ENCODE data around the gene C18orf63. TPM values are rescaled to one million over a fixed set of nuclear protein-coding genes. Genes with fewer than 3 reads are reported as not detected.

The C18orf63 gene
- total RNA-seq, 1 experiment from 2014 or later: not detected

GRCh38 chr18:74336656-74337055 is 21.0 kb downstream of the C18orf63 start:
- in situ Hi-C loops (cut with HindIII; ENCODE audit: low pct_unique_long_range_greater_than_20kb, low sequenced_read_pairs) (loop anchor here (25.0 kb wide), 1 partner anchor 149 kb away; no protein-coding TSS in a partner anchor), intact Hi-C loops (cut with micrococcal nuclease; ENCODE audit: unreplicated experiment) (no loop called here)
- Histone ChIP-seq H3K4me3 (ENCODE audit: low read depth in 2 of 2, low read length in 2 of 2) (no peak overlapping the region), H3K27me3 (ENCODE audit: control insufficient read depth, insufficient read depth, low read length) (peaks cover 11% of the 10 kb centered on the region; the same call in 1 of the 2 replicates), H3K36me3 (ENCODE audit: control insufficient read depth, insufficient read depth, low read length) (no peaks in the 10 kb centered on the region), H3K27ac (ENCODE audit: low read length) (no peak overlapping the region), H3K9me3 (ENCODE audit: control insufficient read depth, insufficient read depth, low read depth, low read length) (no peaks in the 10 kb centered on the region), H3K4me1 (ENCODE audit: control insufficient read depth, insufficient read depth, low read length) (no peaks in the 10 kb centered on the region)
- no peak for ATAC-seq
- POLR2A ChIA-PET: no interaction called here
- CTCF ChIA-PET: no interaction called here
- DNase-seq (ENCODE audit: low read depth, low spot score): no peak
- BruUV-seq (replicated peaks): no TSS peak
- TF ChIP-seq POLR2AphosphoS5 (IDR thresholded peaks at IDR 0.05; ENCODE audit: low read depth, low read length): no peak
- TF ChIP-seq REST (IDR thresholded peaks at IDR 0.05; ENCODE audit: insufficient read depth in 1 of 2, low read depth in 2 of 2, low read length in 1 of 2): no peak
- no peak for TF ChIP-seq SIN3A (IDR thresholded peaks at IDR 0.05; ENCODE audit: borderline replicate concordance, insufficient read depth, low read depth, low read length)
- no peak for TF ChIP-seq TCF7L2 (IDR thresholded peaks at IDR 0.05; ENCODE audit: low read depth, low read length)
- TF ChIP-seq, protein P1, sequence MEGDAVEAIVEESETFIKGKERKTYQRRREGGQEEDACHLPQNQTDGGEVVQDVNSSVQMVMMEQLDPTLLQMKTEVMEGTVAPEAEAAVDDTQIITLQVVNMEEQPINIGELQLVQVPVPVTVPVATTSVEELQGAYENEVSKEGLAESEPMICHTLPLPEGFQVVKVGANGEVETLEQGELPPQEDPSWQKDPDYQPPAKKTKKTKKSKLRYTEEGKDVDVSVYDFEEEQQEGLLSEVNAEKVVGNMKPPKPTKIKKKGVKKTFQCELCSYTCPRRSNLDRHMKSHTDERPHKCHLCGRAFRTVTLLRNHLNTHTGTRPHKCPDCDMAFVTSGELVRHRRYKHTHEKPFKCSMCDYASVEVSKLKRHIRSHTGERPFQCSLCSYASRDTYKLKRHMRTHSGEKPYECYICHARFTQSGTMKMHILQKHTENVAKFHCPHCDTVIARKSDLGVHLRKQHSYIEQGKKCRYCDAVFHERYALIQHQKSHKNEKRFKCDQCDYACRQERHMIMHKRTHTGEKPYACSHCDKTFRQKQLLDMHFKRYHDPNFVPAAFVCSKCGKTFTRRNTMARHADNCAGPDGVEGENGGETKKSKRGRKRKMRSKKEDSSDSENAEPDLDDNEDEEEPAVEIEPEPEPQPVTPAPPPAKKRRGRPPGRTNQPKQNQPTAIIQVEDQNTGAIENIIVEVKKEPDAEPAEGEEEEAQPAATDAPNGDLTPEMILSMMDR (IDR thresholded peaks at IDR 0.05): no peak

DNA sequence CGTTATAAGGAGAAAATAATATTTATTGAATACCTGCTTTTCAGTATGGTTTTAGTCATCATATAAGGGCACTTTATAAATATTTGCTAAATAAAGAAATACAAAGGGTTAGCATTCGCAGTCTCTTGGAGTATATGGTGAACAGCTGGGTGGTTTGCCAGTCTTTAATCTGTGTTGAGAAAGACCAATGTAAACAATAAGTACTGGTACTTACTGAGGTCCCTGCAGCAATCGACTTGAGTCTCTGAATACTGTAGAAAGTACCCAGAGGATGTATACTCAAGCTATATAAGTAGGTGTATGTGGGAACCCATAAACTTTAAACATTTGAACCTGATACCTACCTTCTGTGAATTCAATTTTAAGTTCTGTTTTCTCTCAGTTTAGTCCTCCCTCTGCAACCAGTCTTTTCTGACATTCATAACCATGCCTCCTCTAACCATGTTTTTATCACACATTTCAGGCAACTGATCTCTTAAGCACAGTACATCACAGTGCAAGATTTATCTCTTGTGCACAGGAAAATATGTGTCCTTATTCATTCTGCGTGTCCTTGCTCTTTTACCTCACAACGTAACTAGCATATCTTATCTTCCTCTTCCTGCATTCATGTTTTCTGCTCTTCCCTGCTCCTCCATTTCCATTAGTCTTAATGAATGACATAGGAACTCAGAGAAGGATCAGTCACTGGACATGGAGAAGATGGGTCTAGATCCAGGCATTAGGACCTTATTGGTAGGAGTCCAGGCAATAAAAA is 21.7 kb downstream of the C18orf63 start:
- TF ChIP-seq, protein P1 (IDR thresholded peaks at IDR 0.05): no peak
- TF ChIP-seq POLR2AphosphoS5 (IDR thresholded peaks at IDR 0.05; ENCODE audit: low read depth, low read length) (no peak), SIN3A (IDR thresholded peaks at IDR 0.05; ENCODE audit: borderline replicate concordance, insufficient read depth, low read depth, low read length) (no peak), TCF7L2 (IDR thresholded peaks at IDR 0.05; ENCODE audit: low read depth, low read length) (no peak), REST (IDR thresholded peaks at IDR 0.05; ENCODE audit: insufficient read depth in 1 of 2, low read depth in 2 of 2, low read length in 1 of 2) (no peak)
- in situ Hi-C loops (cut with HindIII; ENCODE audit: low pct_unique_long_range_greater_than_20kb, low sequenced_read_pairs): loop anchor here (25.0 kb wide), 1 partner anchor 150 kb away; no protein-coding TSS in a partner anchor
- CTCF ChIA-PET: no interaction called here
- Histone ChIP-seq H3K27ac (ENCODE audit: low read length) (no peak overlapping the region), H3K36me3 (ENCODE audit: control insufficient read depth, insufficient read depth, low read length) (no peaks in the 10 kb centered on the region), H3K27me3 (ENCODE audit: control insufficient read depth, insufficient read depth, low read length) (peaks cover 11% of the 10 kb centered on the region; the same call in 1 of the 2 replicates), H3K4me3 (ENCODE audit: low read depth in 2 of 2, low read length in 2 of 2) (no peak overlapping the region), H3K9me3 (ENCODE audit: control insufficient read depth, insufficient read depth, low read depth, low read length) (no peaks in the 10 kb centered on the region), H3K4me1 (ENCODE audit: control insufficient read depth, insufficient read depth, low read length) (no peaks in the 10 kb centered on the region)
- no TSS peak for BruUV-seq (replicated peaks)
- no peak for DNase-seq (ENCODE audit: low read depth, low spot score)
- ATAC-seq: no peak
- POLR2A ChIA-PET: no interaction called here
- intact Hi-C loops (cut with micrococcal nuclease; ENCODE audit: unreplicated experiment): no loop called here

Measured in Panc1 (cell line).